ENCODE results near the gene PRKCH.

Gene PRKCH

DNA sequence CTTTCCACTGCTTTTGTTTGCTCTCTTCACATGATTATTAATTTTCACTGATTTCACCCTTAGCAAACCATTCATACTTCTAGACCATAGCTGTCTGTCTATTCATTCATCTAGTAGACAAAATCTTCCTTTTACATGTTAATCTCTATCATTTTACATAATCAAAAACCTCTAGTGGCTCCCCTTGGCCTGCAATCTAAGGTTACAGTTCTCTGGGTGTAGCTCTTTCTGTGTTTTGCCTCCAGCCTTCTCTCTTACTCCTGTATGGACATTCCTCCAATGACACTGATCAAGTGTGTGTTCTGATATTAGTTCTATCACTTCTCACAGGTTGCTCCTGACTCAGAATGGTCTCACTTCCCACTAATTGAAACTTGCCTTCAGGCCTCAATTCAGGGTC lies 56.4 kb downstream of the PRKCH start:
- no peak overlapping the region for H3K4me3 ChIP-seq (ENCODE audit: low read depth, low read length)
- TF ChIP-seq, protein P1, sequence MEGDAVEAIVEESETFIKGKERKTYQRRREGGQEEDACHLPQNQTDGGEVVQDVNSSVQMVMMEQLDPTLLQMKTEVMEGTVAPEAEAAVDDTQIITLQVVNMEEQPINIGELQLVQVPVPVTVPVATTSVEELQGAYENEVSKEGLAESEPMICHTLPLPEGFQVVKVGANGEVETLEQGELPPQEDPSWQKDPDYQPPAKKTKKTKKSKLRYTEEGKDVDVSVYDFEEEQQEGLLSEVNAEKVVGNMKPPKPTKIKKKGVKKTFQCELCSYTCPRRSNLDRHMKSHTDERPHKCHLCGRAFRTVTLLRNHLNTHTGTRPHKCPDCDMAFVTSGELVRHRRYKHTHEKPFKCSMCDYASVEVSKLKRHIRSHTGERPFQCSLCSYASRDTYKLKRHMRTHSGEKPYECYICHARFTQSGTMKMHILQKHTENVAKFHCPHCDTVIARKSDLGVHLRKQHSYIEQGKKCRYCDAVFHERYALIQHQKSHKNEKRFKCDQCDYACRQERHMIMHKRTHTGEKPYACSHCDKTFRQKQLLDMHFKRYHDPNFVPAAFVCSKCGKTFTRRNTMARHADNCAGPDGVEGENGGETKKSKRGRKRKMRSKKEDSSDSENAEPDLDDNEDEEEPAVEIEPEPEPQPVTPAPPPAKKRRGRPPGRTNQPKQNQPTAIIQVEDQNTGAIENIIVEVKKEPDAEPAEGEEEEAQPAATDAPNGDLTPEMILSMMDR (IDR thresholded peaks at IDR 0.05; ENCODE audit: borderline replicate concordance, insufficient read depth, low read depth, low read length) = no peak

DNA sequence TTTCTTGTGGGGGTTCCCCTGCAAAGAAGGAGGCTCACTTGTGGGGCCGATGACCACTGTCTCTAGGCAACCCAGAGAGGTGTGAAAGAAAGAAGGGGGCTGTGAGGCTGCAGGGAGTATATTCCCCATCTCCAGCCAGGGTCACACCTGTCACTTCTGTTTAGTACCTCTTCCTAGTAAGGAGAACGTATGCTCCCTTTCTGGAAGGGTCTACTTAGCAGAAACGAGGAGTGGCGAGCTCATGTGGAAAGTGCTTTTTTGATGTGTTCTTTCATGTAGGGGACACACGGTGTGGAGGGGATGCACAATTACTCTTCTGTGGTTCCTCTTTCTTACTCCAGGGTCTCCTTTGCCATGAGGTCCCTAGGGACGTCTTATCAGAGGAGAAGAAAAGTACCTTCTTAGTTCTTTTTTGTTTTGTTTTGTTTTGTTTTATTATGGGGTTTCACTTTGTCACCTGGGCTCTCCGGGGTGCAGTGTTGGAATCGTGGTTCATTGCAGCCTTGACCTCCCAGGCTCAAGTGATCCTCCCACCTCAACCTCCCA lies 58.3 kb downstream of the PRKCH start:
- TF ChIP-seq, protein P1 (IDR thresholded peaks at IDR 0.05; ENCODE audit: borderline replicate concordance, insufficient read depth, low read depth, low read length) = no peak
- H3K4me3 ChIP-seq (ENCODE audit: low read depth, low read length) = no peak overlapping the region

DNA sequence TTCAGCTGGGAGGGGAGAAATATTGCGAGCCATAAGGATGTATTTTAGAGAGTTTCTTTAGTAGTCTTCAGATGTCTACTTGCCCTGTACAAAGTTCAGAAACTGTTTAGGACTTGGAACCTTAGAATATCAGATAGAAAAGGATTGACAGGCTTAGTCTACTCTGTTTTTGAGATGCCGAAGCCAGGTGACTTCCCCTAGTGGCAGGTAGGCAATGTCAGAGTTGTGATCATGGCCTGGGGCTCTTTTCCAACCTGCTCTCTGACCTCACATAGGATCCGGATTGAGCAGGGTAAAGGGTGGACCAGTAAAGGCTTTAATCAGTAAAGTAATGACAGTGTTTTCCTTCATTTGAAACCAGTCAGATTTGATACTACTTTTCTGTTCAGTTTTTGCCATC lies 59.6 kb downstream of the PRKCH start:
- TF ChIP-seq, protein P1 (IDR thresholded peaks at IDR 0.05; ENCODE audit: borderline replicate concordance, insufficient read depth, low read depth, low read length) = no peak

DNA sequence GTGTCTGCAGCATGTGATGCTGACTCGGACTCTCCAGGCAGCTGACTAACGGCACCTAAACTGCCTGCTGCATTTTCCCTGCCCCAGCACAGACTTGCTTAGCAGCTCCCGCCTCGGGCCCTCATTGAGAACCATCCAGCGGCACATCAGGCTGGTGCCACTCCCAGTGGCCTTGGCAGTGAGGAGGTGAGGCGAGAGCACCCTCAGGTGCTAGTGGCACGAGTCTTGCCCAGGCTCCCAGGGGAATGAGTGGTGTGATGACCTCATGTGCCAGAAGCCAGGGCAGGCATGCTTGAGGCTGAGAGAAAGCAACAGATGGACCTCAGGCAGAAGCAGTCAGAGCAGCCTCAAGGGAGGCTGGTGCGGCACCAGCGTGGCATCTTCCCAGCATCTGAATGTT lies 60.2 kb downstream of the PRKCH start:
- H3K4me3 ChIP-seq (ENCODE audit: low read depth, low read length) = no peak overlapping the region
- TF ChIP-seq, protein P1 (IDR thresholded peaks at IDR 0.05; ENCODE audit: borderline replicate concordance, insufficient read depth, low read depth, low read length) = no peak

More for the DNA sequence above, 59.6 kb downstream of the PRKCH start:
- H3K4me3 ChIP-seq (ENCODE audit: low read depth, low read length) = no peak overlapping the region

DNA sequence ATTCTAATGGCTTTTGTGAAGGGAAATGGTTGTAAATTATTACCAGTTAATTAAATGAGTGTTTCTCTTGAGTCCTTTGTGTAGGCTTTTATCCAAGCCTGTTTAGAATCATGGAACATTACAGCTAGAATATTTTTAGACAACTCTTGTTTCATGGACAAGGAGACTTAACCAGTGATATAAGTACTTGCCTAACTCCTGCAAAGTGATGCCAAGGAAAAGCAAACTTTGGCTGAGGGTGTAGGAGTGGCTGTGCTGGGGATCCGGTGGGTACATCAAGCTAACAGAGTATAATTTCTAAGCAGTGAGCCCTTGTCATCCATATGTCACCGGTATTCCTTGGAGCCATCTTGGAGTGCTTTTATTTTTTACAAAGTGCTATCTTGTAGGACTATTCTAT lies 61.5 kb downstream of the PRKCH start:
- TF ChIP-seq, protein P1 (IDR thresholded peaks at IDR 0.05; ENCODE audit: borderline replicate concordance, insufficient read depth, low read depth, low read length) = no peak

DNA sequence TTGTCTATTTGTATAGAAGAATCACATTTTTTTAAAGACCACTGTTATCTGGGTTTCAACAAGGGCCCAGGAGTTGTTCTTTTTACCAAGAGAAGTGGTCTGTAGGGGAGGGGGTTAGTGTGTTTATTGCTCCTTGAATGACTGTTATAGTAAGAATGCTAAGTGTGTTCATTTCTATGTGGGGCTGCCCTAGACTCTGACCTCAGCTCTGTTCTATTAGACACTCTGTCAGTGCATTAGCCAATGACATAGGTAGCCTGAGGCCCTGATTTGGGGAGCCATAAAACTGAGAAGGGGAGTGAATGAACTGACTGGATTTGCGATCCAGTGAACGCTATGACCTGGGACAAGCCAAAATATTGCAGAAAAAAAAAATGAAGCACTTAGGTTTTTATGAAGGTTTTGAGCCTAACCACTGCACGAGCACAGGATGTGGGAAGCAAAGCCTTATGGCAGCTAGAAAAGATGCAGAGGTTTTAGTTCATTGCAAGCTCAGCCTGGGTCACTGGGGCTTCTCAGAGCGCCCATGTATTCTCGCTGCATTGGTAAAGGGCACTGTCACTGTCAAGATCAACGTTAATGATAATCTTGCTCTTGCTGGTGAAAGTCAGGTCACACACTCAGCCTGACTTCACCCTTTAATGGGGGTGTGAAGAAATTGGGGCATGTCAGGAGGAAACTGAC lies 63.8 kb downstream of the PRKCH start:
- TF ChIP-seq, protein P1 (IDR thresholded peaks at IDR 0.05; ENCODE audit: borderline replicate concordance, insufficient read depth, low read depth, low read length) = no peak
- no peak overlapping the region for H3K4me3 ChIP-seq (ENCODE audit: low read depth, low read length)

More for the DNA sequence above, 61.5 kb downstream of the PRKCH start:
- H3K4me3 ChIP-seq (ENCODE audit: low read depth, low read length) = no peak overlapping the region

DNA sequence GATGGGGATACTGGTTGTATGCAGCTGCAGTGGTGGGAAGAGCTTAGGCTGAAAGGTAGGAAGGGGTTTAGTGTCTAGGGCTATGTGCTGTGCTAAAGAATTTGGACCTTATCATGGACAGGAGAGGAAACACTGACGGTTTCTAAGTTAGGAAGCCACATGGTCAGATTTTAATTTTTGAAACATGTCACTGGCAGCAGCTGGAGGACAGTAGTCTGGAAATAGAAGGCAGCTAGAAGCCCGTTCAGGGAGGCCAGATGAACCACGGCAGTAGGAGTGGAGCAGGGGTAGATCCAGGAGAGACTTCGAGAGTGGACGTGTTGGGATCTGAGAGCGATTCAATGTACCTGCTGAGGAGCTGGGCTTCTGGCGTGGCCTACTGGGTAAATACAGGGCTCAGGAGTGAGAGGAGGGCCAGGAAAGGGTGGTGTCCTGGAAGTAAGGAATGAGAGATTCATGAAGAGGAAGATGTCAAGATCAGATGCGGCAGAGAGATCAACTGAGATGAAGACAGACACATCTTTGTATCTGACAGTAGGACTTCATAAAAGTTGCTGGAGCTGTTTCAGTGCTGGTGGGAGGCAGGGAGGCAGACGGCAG lies 64.9 kb downstream of the PRKCH start:
- H3K4me3 ChIP-seq (ENCODE audit: low read depth, low read length) = no peak overlapping the region

More for the DNA sequence above, 64.9 kb downstream of the PRKCH start:
- TF ChIP-seq, protein P1 (IDR thresholded peaks at IDR 0.05; ENCODE audit: borderline replicate concordance, insufficient read depth, low read depth, low read length) = no peak
